GM19372 (cell line): ENCODE results near the gene GATA5.
"Not testable (repeated sequence)": the region's sequence is repeated elsewhere in the genome, so short reads cannot be mapped to it uniquely, and the experiment has no call there.

Experiments used
- ATAC-seq: cut with Tn5 transposase; IDR thresholded peaks from one replicate; pipeline ENCODE4 v1.9.1; 2021; ENCODE audit warnings: mild to moderate bottlenecking, low read depth, moderate library complexity; ENCODE audit not compliant: unreplicated experiment

The GATA5 gene

GRCh38 chr20:62436692-62437091, 39.1 kb downstream of the GATA5 start:
- no peak for ATAC-seq

GRCh38 chr20:62433658-62434497, 41.9 kb downstream of the GATA5 start:
- no peak for ATAC-seq

GRCh38 chr20:62430866-62431447, 44.8 kb downstream of the GATA5 start:
- ATAC-seq: no peak

GRCh38 chr20:62430311-62430853, 45.4 kb downstream of the GATA5 start:
- ATAC-seq: no peak

DNA sequence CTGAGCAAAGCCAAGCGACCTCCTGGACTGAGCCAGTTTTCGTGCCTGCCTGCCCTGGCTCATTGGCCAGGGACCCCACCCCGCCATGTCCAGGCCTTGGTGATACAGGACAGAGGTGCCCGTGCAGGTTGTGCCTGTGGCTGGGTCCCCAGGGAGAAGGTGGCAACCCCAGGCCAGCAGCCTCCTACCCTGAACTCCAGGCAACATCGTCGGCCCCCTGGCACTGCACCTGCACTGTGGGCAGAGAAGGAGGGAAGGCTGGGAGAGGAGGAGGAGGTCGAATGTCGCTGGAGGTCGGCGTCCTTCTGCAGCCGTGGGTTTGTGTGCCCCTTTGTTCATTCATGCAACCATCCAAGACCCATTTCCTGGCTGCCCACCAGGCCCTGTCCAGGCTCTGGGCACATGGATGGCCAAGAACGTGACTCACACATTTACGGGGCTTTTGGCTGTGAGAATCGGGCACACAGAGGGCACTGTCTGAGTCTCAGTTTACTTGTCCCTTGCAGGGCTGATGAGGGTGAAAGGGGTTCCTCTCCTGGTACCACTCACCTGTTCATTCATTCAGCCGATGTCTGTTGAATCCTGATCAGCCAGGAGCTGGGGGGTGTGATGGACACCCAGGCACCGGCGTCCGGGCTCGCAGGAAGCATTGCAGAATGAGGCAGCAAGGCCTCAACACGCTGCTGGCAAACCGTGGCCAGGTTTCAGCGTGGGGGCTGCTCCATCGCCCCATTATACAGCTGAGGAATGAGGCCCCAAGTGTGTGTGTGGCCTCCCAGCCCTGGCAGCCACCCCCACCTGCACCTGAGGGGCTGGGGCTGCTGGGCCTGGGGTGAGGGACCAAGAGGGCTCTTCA, 46.1 kb downstream of the GATA5 start:
- ATAC-seq: no peak

- no peak for ATAC-seq
Observed at GRCh38 chr20:62428396-62429295, 47.1 kb downstream of the GATA5 start.

DNA sequence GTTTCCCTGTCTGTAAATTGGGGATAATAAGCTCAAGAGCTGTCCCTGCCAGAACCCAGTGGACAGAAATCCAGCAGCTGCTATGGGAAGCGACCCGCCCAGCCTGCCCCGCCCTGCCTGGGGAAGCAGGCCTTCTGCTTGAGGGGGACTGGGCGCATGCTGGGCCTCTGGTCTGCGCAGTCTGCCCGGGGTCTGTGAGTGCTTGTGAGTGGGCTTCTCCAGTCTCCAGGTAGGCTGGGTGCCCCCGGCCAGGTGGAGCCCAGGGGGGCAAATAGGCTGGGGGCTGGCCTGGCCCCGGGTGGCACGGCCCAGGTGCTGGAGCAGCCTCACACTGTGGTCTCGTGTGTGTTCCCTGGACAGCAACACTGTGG, 47.8 kb downstream of the GATA5 start:
- ATAC-seq: no peak

DNA sequence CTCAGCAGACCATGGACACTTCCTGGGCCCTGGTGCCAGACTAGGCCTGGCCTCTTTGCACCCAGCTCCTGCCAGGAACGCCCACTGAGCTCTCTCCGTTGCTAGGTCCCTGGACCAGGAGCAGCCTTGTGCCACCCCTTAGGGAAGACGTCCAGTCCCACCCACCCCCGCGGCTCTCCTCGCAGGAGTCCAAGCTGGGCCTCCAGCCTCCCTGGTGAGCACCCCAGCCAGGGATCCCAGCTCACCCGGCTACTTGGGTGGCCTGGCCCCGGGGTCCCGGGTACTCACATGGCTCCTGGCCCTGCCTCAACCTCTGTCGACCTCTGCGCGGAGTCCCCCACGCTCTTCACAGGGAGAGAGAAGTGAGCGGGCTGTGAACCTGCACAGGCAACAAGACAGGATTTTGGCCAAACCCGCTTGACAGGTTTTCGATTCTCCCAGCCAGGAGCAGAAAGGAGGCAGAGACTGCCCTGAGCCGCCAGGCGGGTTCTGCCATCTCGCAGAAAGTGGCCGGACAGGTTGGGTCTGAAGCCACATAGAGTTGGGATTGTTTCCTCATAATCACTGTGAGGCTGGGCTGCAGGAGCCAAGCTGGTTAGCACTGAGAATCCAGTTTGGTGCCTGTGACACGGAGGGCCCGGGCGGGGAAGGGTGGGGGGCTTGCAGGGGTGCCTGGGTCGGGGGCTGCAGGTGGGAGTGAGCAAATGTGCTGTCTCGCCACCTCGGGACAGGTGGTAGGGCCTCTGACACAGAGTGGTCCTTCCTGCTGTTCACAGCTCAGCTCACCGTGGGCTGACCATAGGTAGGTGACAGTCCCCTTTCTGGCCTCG, 48.4 kb downstream of the GATA5 start, which contains the start of gene RBBP8NL:
TSS of gene RBBP8NL (minus strand) at position 368 of the 830 bp plus-strand sequence. CDS start 7,892 bp downstream, outside the sequence.
- no peak for ATAC-seq

DNA sequence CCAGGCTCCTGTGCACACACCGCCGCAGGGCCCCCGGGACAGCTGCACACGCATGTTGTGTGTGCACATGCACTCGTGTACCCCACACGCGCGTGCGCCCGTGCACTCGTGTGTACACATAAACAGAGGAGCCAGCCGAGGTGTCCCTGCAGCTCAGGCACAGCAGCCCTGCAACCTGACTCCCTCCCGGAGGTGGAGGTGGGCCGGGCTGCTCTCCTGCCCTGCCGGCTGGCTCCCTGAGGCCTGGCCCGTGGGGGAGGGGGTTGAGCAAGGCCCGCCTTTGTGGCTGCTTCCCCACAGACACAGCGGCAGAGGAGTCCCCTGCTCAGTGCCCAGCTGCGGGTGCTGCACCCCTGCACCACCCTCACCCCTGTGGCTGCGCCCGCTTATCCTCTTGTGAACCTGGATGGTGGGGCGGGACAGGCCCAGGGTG, 49.1 kb downstream of the GATA5 start:
- no peak for ATAC-seq

GRCh38 chr20:62426059-62426348, 49.8 kb downstream of the GATA5 start:
- ATAC-seq: not testable (repeated sequence)

- ATAC-seq: no peak
Observed at GRCh38 chr20:62425281-62426058, 50.3 kb downstream of the GATA5 start.

GRCh38 chr20:62424249-62425107, 51.3 kb downstream of the GATA5 start:
- ATAC-seq: no peak

DNA sequence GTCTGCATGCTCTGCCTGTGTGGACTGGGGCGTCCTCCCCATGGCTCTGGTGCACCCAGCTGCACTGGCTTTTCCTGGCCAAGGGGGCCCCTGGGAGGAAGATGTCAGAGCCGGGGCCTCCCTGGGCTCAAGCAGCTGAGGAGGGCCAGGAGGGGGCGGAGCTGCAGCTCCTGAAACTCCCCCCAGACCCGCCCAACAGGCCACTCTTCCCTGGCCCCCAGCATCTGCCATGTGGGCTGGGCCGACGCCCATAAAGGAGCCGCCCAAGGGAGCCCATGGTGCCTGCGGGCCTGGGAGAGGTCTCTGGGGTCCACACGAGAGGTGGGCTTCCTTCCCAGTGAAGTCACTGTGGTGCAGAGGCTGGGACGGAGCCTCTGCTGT, 52.5 kb downstream of the GATA5 start:
- ATAC-seq: no peak

GRCh38 chr20:62422636-62423325, 53.0 kb downstream of the GATA5 start:
- ATAC-seq: no peak

GRCh38 chr20:62421716-62421990, 54.1 kb downstream of the GATA5 start:
- ATAC-seq: no peak

GRCh38 chr20:62420846-62421715, 54.7 kb downstream of the GATA5 start:
- ATAC-seq: no peak
